ENCODE results near the gene NFYB. TPM values are rescaled to one million over a fixed set of nuclear protein-coding genes. Genes with fewer than 3 reads are reported as not detected.

NFYB gene
- total RNA-seq, 1 experiment from 2014 or later = 28.1 TPM

DNA sequence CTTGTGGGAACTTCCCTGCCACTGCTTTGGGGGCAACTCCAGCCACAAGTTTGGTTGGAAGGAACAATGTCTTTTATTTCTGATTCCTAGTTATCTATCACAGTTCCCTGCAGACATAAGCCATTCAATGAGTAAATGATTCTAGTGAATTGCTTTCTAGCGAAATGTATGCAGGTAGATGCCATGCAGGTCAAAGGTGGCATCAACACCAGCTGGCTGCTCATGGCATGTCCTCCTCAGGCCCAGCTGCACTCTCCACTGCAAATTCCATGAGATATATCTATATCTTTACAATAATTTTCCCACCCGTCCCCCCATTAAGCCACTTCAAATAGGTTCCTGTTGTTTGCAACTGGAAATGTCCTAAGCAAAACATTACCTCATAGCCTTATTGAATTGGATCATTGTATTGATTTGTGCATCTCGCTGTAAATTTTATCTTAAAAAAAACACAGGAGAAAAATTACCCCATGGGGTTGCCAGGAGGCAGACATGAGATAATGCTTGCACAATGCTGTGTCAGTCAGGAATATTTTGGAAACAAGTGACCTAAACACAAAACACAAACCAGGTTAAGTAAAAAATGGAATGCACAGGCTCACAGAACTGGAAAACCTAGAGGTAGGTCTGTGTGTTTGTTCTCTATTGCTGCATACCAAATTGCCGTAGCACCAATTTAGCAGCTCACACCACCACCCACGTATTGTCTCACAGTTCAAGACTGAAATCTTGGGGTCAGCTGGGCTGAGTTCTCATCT, 44.8 kb upstream of the NFYB start:
- POLR2A ChIA-PET (ENCODE audit: low non-redundant PET) = no interaction called here
- no peaks in the 10 kb centered on the region for H3K36me3 ChIP-seq (ENCODE audit: insufficient read depth, low read length, poor library complexity, severe bottlenecking)
- no peak for DNase-seq (ENCODE audit: low spot score)
- H3K27ac ChIP-seq (ENCODE audit: low read depth, low read length, poor library complexity, severe bottlenecking) = no peak overlapping the region
- no peaks in the 10 kb centered on the region for H3K4me1 ChIP-seq (ENCODE audit: insufficient read depth, low read length, poor library complexity, severe bottlenecking)
- BruUV-seq (replicated peaks) = no TSS peak
- intact Hi-C loops (cut with micrococcal nuclease; ENCODE audit: unreplicated experiment) = no loop called here
- no peaks in the 10 kb centered on the region for H3K27me3 ChIP-seq (replicated peaks; ENCODE audit: insufficient read depth, low read depth, low read length, poor library complexity)
- no peaks in the 10 kb centered on the region for H3K9me3 ChIP-seq (ENCODE audit: low read depth, low read length, poor library complexity, severe bottlenecking)
- TF ChIP-seq, protein P1, sequence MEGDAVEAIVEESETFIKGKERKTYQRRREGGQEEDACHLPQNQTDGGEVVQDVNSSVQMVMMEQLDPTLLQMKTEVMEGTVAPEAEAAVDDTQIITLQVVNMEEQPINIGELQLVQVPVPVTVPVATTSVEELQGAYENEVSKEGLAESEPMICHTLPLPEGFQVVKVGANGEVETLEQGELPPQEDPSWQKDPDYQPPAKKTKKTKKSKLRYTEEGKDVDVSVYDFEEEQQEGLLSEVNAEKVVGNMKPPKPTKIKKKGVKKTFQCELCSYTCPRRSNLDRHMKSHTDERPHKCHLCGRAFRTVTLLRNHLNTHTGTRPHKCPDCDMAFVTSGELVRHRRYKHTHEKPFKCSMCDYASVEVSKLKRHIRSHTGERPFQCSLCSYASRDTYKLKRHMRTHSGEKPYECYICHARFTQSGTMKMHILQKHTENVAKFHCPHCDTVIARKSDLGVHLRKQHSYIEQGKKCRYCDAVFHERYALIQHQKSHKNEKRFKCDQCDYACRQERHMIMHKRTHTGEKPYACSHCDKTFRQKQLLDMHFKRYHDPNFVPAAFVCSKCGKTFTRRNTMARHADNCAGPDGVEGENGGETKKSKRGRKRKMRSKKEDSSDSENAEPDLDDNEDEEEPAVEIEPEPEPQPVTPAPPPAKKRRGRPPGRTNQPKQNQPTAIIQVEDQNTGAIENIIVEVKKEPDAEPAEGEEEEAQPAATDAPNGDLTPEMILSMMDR (conservative IDR thresholded peaks at IDR 0.05; ENCODE audit: low read depth, low read length) = no peak
- TF ChIP-seq EZH2 (IDR thresholded peaks at IDR 0.05; ENCODE audit: borderline replicate concordance, low read depth, low read length, poor library complexity, severe bottlenecking) = no peak
- CTCF ChIA-PET = no interaction called here
- H3K4me3 ChIP-seq (ENCODE audit: low read depth, low read length, poor library complexity, severe bottlenecking) = no peak overlapping the region

DNA sequence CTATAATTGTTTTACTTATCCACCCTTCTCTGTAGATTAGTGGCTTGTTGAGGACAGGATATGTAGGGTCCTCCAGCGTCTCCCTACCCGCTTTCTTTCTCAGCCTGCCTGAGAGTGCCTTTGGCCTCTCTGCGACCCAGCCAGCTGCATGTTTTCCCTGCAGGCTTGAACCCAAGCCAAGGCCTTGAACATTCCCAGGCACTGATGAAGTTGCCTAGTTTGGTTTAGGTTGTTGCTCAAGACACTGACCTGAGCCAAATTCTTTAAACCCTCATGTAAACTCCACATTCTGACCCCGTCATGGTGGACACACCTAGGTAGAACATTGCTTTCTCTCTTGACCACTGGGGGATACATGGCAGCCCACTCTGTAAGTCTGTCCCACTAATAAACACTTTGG, 44.1 kb upstream of the NFYB start:
- Histone ChIP-seq H3K4me1 (ENCODE audit: insufficient read depth, low read length, poor library complexity, severe bottlenecking) (no peaks in the 10 kb centered on the region), H3K27me3 (replicated peaks; ENCODE audit: insufficient read depth, low read depth, low read length, poor library complexity) (no peaks in the 10 kb centered on the region), H3K9me3 (ENCODE audit: low read depth, low read length, poor library complexity, severe bottlenecking) (no peaks in the 10 kb centered on the region), H3K4me3 (ENCODE audit: low read depth, low read length, poor library complexity, severe bottlenecking) (no peak overlapping the region), H3K36me3 (ENCODE audit: insufficient read depth, low read length, poor library complexity, severe bottlenecking) (no peaks in the 10 kb centered on the region), H3K27ac (ENCODE audit: low read depth, low read length, poor library complexity, severe bottlenecking) (no peak overlapping the region)
- TF ChIP-seq, protein P1 (conservative IDR thresholded peaks at IDR 0.05; ENCODE audit: low read depth, low read length) = no peak
- TF ChIP-seq EZH2 (IDR thresholded peaks at IDR 0.05; ENCODE audit: borderline replicate concordance, low read depth, low read length, poor library complexity, severe bottlenecking) = no peak
- no peak for DNase-seq (ENCODE audit: low spot score)
- POLR2A ChIA-PET (ENCODE audit: low non-redundant PET) = no interaction called here
- no TSS peak for BruUV-seq (replicated peaks)
- CTCF ChIA-PET = no interaction called here
- intact Hi-C loops (cut with micrococcal nuclease; ENCODE audit: unreplicated experiment) = no loop called here

DNA sequence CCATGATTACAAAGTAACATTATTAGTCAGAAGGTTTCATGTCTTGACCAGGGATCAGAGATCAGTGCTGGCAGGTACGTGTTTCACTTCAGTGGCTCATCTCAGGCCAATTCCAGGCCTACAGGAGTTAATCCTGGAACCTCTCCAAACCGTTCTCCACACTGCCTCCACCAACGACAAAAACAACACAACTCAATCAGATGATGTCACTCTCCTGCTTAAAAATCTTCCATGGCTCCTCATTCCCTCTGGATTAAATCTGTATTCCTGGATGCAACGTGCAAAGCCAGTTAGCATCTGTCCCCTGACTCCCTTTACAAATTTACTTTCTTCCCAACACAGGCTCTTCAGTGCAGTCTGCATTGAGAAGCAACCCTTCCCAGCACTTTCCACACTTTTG, 43.3 kb upstream of the NFYB start:
- Histone ChIP-seq H3K4me1 (ENCODE audit: insufficient read depth, low read length, poor library complexity, severe bottlenecking) (no peaks in the 10 kb centered on the region), H3K27ac (ENCODE audit: low read depth, low read length, poor library complexity, severe bottlenecking) (no peak overlapping the region), H3K27me3 (replicated peaks; ENCODE audit: insufficient read depth, low read depth, low read length, poor library complexity) (no peaks in the 10 kb centered on the region), H3K4me3 (ENCODE audit: low read depth, low read length, poor library complexity, severe bottlenecking) (no peak overlapping the region), H3K9me3 (ENCODE audit: low read depth, low read length, poor library complexity, severe bottlenecking) (no peaks in the 10 kb centered on the region), H3K36me3 (ENCODE audit: insufficient read depth, low read length, poor library complexity, severe bottlenecking) (no peaks in the 10 kb centered on the region)
- POLR2A ChIA-PET (ENCODE audit: low non-redundant PET) = no interaction called here
- intact Hi-C loops (cut with micrococcal nuclease; ENCODE audit: unreplicated experiment) = loop anchor here (2.0 kb wide), 1 partner anchor 43 kb away; no protein-coding TSS in a partner anchor
- BruUV-seq (replicated peaks) = no TSS peak
- TF ChIP-seq EZH2 (IDR thresholded peaks at IDR 0.05; ENCODE audit: borderline replicate concordance, low read depth, low read length, poor library complexity, severe bottlenecking) = no peak
- TF ChIP-seq, protein P1 (conservative IDR thresholded peaks at IDR 0.05; ENCODE audit: low read depth, low read length) = no peak
- DNase-seq (ENCODE audit: low spot score) = no peak
- CTCF ChIA-PET = no interaction called here
